ENCODE measurements around the gene CCDC107.

The CCDC107 gene

GRCh38 chr9:35664531-35665470 is 6.7 kb downstream of the CCDC107 start, which contains the start of gene ARHGEF39:
Gene ARHGEF39, minus strand, starts transcription at chr9:35665195. Its CDS starts 26 bp downstream, at chr9:35665169.
- H3K79me1 ChIP-seq (replicated peaks; ENCODE audit: low read length, poor library complexity, severe bottlenecking): peaks cover 16% of the 10 kb centered on the region
- peak within 1 kb of the TSS; percentile 93 for H4K8ac ChIP-seq (ENCODE audit: low read length)
- peak within 1 kb of the TSS; percentile 79 for H4K91ac ChIP-seq (ENCODE audit: low read length)
- H2AK5ac ChIP-seq (ENCODE audit: low read length, severe bottlenecking): peak within 1 kb of the TSS; percentile 39
- H3K4me3 ChIP-seq (ENCODE audit: insufficient read depth in 1 of 2, low read depth in 1 of 2, low read length in 2 of 2): peak within 1 kb of the TSS; percentile 58 to 86
- H3K9me3 ChIP-seq (ENCODE audit: control insufficient read depth, low read length): no peaks in the 10 kb centered on the region
- H2BK12ac ChIP-seq (ENCODE audit: low read length in 2 of 2): peak within 1 kb of the TSS; percentile 28 to 33
- no peak within 1 kb of the TSS for H2BK5ac ChIP-seq (ENCODE audit: low read depth, low read length, poor library complexity, severe bottlenecking)
- peak within 1 kb of the TSS; percentile 70 to 91 for H3K4ac ChIP-seq (ENCODE audit: low read depth in 1 of 2, low read length in 2 of 2)
- H3K4me2 ChIP-seq (ENCODE audit: low read length, poor library complexity, severe bottlenecking): peak within 1 kb of the TSS; percentile 97
- peak within 1 kb of the TSS; percentile 70 for H2BK15ac ChIP-seq (ENCODE audit: low read depth, poor library complexity, severe bottlenecking)
- H3K4me1 ChIP-seq (ENCODE audit: control insufficient read depth, insufficient read depth, low read depth, low read length): peaks cover 23% of the 10 kb centered on the region
- H2AFZ ChIP-seq (ENCODE audit: low read depth, low read length): peak within 1 kb of the TSS; percentile 95
- peak within 1 kb of the TSS; percentile 59 for H2BK120ac ChIP-seq (ENCODE audit: low read depth, low read length)
- peak within 1 kb of the TSS; percentile 78 to 83 for H3K18ac ChIP-seq (ENCODE audit: low read depth in 1 of 2, low read length in 2 of 2)
- H3K27me3 ChIP-seq (ENCODE audit: control insufficient read depth in 1 of 2, insufficient read depth in 1 of 2, low read length in 2 of 2): no peaks in the 10 kb centered on the region
- WGBS: 7% methylated on average over 57 of the region's 58 CpGs
- peak; percentile 77 for DNase-seq
- H3K23ac ChIP-seq (ENCODE audit: low read length in 2 of 2): peak within 1 kb of the TSS in 1 of 2 experiments; percentile 90
- peak within 1 kb of the TSS in 1 of 2 experiments; percentile 48 for H3K14ac ChIP-seq (ENCODE audit: low read length in 2 of 2)
- H3K9ac ChIP-seq (ENCODE audit: low read length): peak within 1 kb of the TSS; percentile 81
- H3K27ac ChIP-seq (ENCODE audit: low read length, poor library complexity, severe bottlenecking): no peak within 1 kb of the TSS
- H3K36me3 ChIP-seq (ENCODE audit: control insufficient read depth in 1 of 2, insufficient read depth in 2 of 2, low read depth in 1 of 2, low read length in 2 of 2): peaks cover 18 to 30% of the 10 kb centered on the region in 2 experiments

- 38% methylated on average over 3 of the region's 5 CpGs for whole genome bisulfite sequencing
- Histone ChIP-seq H3K4ac (ENCODE audit: low read depth in 1 of 2, low read length in 2 of 2) (peak overlapping the region in 1 of 2 experiments; percentile 60), H4K8ac (ENCODE audit: low read length) (peak overlapping the region; percentile 92), H3K79me1 (replicated peaks; ENCODE audit: low read length, poor library complexity, severe bottlenecking) (peaks cover 11% of the 10 kb centered on the region), H2BK15ac (ENCODE audit: low read depth, poor library complexity, severe bottlenecking) (peak overlapping the region; percentile 70), H3K14ac (ENCODE audit: low read length in 2 of 2) (no peak overlapping the region), H3K23ac (ENCODE audit: low read length in 2 of 2) (no peak overlapping the region), H3K4me1 (ENCODE audit: control insufficient read depth, insufficient read depth, low read depth, low read length) (peaks cover 25% of the 10 kb centered on the region), H3K27ac (ENCODE audit: low read length, poor library complexity, severe bottlenecking) (no peak overlapping the region), H4K91ac (ENCODE audit: low read length) (peak overlapping the region; percentile 79), H3K27me3 (ENCODE audit: control insufficient read depth in 1 of 2, insufficient read depth in 1 of 2, low read length in 2 of 2) (no peaks in the 10 kb centered on the region), H3K18ac (ENCODE audit: low read depth in 1 of 2, low read length in 2 of 2) (peak overlapping the region; percentile 62 to 83), H3K4me2 (ENCODE audit: low read length, poor library complexity, severe bottlenecking) (peak overlapping the region; percentile 97), H3K9me3 (ENCODE audit: control insufficient read depth, low read length) (no peaks in the 10 kb centered on the region), H3K9ac (ENCODE audit: low read length) (peak overlapping the region; percentile 81), H2AK5ac (ENCODE audit: low read length, severe bottlenecking) (no peak overlapping the region), H2BK12ac (ENCODE audit: low read length in 2 of 2) (no peak overlapping the region), H2BK5ac (ENCODE audit: low read depth, low read length, poor library complexity, severe bottlenecking) (no peak overlapping the region), H2BK120ac (ENCODE audit: low read depth, low read length) (no peak overlapping the region), H2AFZ (ENCODE audit: low read depth, low read length) (peak overlapping the region; percentile 95), H3K4me3 (ENCODE audit: insufficient read depth in 1 of 2, low read depth in 1 of 2, low read length in 2 of 2) (peak overlapping the region; percentile 58 to 86), H3K36me3 (ENCODE audit: control insufficient read depth in 1 of 2, insufficient read depth in 2 of 2, low read depth in 1 of 2, low read length in 2 of 2) (peaks cover 13 to 24% of the 10 kb centered on the region in 2 experiments)
- no peak for DNase-seq
Measured at GRCh38 chr9:35665471-35665818, 7.4 kb downstream of the CCDC107 start.

- WGBS: 100% methylated on average over 1 of the region's 1 CpG
- Histone ChIP-seq H3K9ac (ENCODE audit: low read length) (no peak overlapping the region), H2BK120ac (ENCODE audit: low read depth, low read length) (no peak overlapping the region)
Measured at GRCh38 chr9:35666045-35666444, 8.0 kb downstream of the CCDC107 start.

GRCh38 chr9:35666549-35666948 is 8.5 kb downstream of the CCDC107 start:
- no peak overlapping the region for H3K9ac ChIP-seq (ENCODE audit: low read length)
- DNase-seq: no peak
- no peak overlapping the region for H2BK15ac ChIP-seq (ENCODE audit: low read depth, poor library complexity, severe bottlenecking)
- WGBS: 98% methylated on average over 4 of the region's 5 CpGs
- H3K18ac ChIP-seq (ENCODE audit: low read depth in 1 of 2, low read length in 2 of 2): no peak overlapping the region
- H2AFZ ChIP-seq (ENCODE audit: low read depth, low read length): no peak overlapping the region
- no peak overlapping the region for H4K91ac ChIP-seq (ENCODE audit: low read length)
- H3K36me3 ChIP-seq (ENCODE audit: control insufficient read depth in 1 of 2, insufficient read depth in 2 of 2, low read depth in 1 of 2, low read length in 2 of 2): peaks cover 7 to 13% of the 10 kb centered on the region in 2 experiments
- H3K79me1 ChIP-seq (replicated peaks; ENCODE audit: low read length, poor library complexity, severe bottlenecking): peaks cover 5% of the 10 kb centered on the region
- peak overlapping the region in 1 of 2 experiments; percentile 69 for H2BK12ac ChIP-seq (ENCODE audit: low read length in 2 of 2)
- peak overlapping the region; percentile 70 for H2AK5ac ChIP-seq (ENCODE audit: low read length, severe bottlenecking)
- H3K14ac ChIP-seq (ENCODE audit: low read length in 2 of 2): no peak overlapping the region
- H2BK120ac ChIP-seq (ENCODE audit: low read depth, low read length): no peak overlapping the region
- no peak overlapping the region for H3K4me3 ChIP-seq (ENCODE audit: insufficient read depth in 1 of 2, low read depth in 1 of 2, low read length in 2 of 2)
- no peak overlapping the region for H2BK5ac ChIP-seq (ENCODE audit: low read depth, low read length, poor library complexity, severe bottlenecking)
- no peaks in the 10 kb centered on the region for H3K27me3 ChIP-seq (ENCODE audit: control insufficient read depth in 1 of 2, insufficient read depth in 1 of 2, low read length in 2 of 2)
- no peak overlapping the region for H3K4me2 ChIP-seq (ENCODE audit: low read length, poor library complexity, severe bottlenecking)
- H3K9me3 ChIP-seq (ENCODE audit: control insufficient read depth, low read length): no peaks in the 10 kb centered on the region
- H3K4ac ChIP-seq (ENCODE audit: low read depth in 1 of 2, low read length in 2 of 2): no peak overlapping the region
- no peak overlapping the region for H4K8ac ChIP-seq (ENCODE audit: low read length)
- H3K27ac ChIP-seq (ENCODE audit: low read length, poor library complexity, severe bottlenecking): no peak overlapping the region
- H3K23ac ChIP-seq (ENCODE audit: low read length in 2 of 2): no peak overlapping the region
- peaks cover 22% of the 10 kb centered on the region for H3K4me1 ChIP-seq (ENCODE audit: control insufficient read depth, insufficient read depth, low read depth, low read length)

More at GRCh38 chr9:35666045-35666444, 8.0 kb downstream of the CCDC107 start:
- Histone ChIP-seq H3K4me2 (ENCODE audit: low read length, poor library complexity, severe bottlenecking) (no peak overlapping the region), H3K23ac (ENCODE audit: low read length in 2 of 2) (no peak overlapping the region), H3K79me1 (replicated peaks; ENCODE audit: low read length, poor library complexity, severe bottlenecking) (peaks cover 5% of the 10 kb centered on the region), H3K4ac (ENCODE audit: low read depth in 1 of 2, low read length in 2 of 2) (no peak overlapping the region), H3K27ac (ENCODE audit: low read length, poor library complexity, severe bottlenecking) (no peak overlapping the region), H2BK5ac (ENCODE audit: low read depth, low read length, poor library complexity, severe bottlenecking) (no peak overlapping the region), H3K4me3 (ENCODE audit: insufficient read depth in 1 of 2, low read depth in 1 of 2, low read length in 2 of 2) (no peak overlapping the region), H4K8ac (ENCODE audit: low read length) (no peak overlapping the region), H3K14ac (ENCODE audit: low read length in 2 of 2) (no peak overlapping the region), H2AFZ (ENCODE audit: low read depth, low read length) (no peak overlapping the region), H3K4me1 (ENCODE audit: control insufficient read depth, insufficient read depth, low read depth, low read length) (peaks cover 22% of the 10 kb centered on the region), H2BK15ac (ENCODE audit: low read depth, poor library complexity, severe bottlenecking) (no peak overlapping the region), H2BK12ac (ENCODE audit: low read length in 2 of 2) (peak overlapping the region in 1 of 2 experiments; percentile 69), H3K27me3 (ENCODE audit: control insufficient read depth in 1 of 2, insufficient read depth in 1 of 2, low read length in 2 of 2) (no peaks in the 10 kb centered on the region), H2AK5ac (ENCODE audit: low read length, severe bottlenecking) (peak overlapping the region; percentile 41), H3K9me3 (ENCODE audit: control insufficient read depth, low read length) (no peaks in the 10 kb centered on the region), H3K18ac (ENCODE audit: low read depth in 1 of 2, low read length in 2 of 2) (no peak overlapping the region), H3K36me3 (ENCODE audit: control insufficient read depth in 1 of 2, insufficient read depth in 2 of 2, low read depth in 1 of 2, low read length in 2 of 2) (peaks cover 7 to 18% of the 10 kb centered on the region in 2 experiments), H4K91ac (ENCODE audit: low read length) (no peak overlapping the region)
- no peak for DNase-seq

All from mesenchymal stem cell (in vitro differentiated cells and primary cell).